GM12865 (cell line): ENCODE data around the gene KMT2D.

Experiments used
- DNase-seq: peaks from one replicate; pipeline ENCODE4 v3.0.0; 2010; ENCODE audit warnings: low read depth
- H3K4me3 ChIP-seq: 2 replicates; pipeline ENCODE4 v1.5.1; 2011; ENCODE audit warnings: mild to moderate bottlenecking, low read depth, low read length, control low read depth
- CTCF ChIP-seq: IDR thresholded peaks from 2 replicates; pipeline ENCODE4 v1.5.1; 2011; ENCODE audit warnings: low read length, control low read depth, low read depth, inconsistent platforms; ENCODE audit not compliant: insufficient read depth; ENCODE audit errors: missing control alignments

KMT2D gene

DNA sequence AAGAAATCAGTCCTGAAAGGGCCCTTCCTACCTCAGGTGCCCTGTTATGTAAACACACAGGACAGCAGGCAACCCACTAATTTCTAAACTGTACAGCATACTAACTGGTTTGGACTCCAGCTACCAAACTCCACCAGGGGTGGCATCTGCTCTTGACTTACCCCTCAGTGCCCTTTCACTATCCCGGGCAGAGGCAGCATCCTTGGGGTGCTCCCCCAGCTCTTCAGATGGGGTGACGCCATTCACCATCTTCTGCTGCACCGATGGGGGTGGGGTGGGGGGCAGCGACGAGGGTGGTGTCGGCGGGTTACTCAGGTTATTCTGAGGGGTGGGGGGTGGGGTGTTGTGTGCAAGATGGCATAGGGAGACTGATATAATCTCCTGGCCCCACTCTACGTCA, 30.5 kb downstream of the KMT2D start:
- no peak overlapping the region for H3K4me3 ChIP-seq
- DNase-seq, result no peak
- no peak for TF ChIP-seq CTCF

DNA sequence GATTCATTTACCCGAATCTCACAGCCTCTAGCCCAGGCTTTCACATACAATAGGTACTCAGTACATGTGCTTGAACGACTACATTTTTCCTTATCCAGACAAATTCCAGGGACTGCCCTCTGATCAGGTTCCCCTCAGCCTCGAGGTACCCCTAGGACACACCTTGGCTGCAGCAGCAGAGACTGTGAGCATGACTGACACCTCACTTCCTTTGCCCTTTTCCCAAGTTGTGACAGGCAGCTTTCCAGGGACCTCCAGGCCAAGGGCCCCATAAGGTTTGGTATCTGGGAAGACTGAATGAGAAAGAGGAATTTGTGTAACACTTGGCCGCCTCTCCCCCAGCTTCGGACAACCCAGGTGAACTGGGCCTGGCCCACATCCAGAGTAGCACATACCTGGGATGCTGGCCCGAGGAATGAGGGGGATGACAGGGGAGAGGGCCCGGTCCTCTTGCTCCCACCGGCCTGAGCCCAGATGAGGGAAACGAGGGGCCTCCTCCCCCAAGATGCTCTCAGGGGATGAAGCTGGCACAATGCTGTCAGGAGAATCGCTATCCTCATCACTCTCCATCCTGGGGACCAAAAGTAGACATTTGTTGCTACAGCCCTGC, 31.8 kb downstream of the KMT2D start:
- no peak overlapping the region for H3K4me3 ChIP-seq
- TF ChIP-seq CTCF, result no peak
- no peak for DNase-seq

DNA sequence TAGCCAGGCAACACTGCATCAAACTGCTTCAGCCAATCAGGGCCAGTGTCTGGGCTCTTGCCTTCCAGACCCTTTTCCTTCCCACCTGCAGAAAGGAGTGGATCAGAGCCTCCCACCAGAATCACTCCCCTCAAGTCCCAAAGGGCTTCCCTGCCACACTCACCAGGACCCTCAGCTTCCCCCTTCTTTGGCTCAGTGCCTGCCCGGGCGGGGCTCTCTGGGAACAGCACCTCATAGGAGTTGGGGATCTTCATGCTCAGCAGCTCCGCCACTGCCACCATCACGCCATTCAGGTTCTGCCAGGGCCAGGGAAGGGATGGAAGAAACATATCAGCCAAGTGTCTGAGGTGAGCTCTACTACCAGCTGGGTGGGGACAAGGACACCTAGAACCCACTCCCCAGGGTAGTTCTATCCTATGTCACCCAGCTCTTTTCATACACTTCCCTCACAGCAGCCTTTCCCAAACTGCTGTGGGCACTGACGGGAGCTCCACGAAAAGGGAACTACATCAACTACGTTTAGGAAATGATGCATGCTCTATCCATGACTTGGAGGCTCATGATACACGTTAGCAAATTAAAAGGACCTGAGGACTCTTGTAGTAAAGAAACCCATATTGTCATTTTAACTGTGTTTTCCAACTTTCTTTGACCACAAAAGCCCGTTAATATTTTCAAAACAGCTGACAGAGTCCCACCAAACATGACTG, 32.6 kb downstream of the KMT2D start:
- no peak for DNase-seq
- no peak overlapping the region for H3K4me3 ChIP-seq
- no peak for TF ChIP-seq CTCF

DNA sequence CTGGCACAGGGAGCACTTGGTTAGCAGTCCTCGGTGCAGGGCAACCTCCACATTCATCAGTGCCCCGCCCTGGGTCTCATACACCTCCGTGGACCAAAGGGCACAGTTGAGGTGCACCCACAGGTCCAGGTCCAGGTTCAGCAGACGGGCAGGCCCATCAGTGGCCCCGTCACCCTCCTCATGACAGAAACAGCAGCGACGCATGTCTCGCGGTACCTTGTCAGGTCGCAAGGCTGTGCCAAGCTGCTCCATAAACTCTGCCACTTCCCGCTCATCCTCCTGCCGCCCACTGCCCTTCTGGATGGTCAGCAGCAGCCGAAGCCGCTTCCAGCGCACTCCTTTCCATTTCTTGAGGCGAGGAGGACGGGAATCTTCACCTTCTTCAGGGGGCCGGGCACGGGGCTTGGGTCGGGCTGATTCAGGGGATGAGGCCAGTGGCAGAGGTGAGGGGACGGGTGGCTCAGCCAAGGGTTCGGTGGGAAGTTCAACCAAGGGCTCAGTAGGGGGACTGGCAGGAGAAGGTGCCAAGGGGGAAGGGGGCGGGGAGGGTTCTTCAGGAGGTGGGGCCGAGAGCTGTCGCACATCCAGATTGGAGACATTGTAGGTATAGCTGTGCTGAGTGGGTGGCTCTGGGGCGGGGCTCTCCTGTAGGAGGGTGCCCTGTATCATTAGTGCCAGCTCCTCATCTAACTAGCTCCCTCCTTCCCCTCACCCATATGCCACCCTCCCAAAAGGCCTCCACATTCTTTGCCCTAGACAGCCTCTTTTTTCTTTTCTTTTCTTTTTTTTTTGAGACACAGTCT, 33.7 kb downstream of the KMT2D start:
- H3K4me3 ChIP-seq, result no peak overlapping the region
- DNase-seq, result no peak
- TF ChIP-seq CTCF, result no peak

GRCh38 chr12:49026101-49026500, 34.5 kb downstream of the KMT2D start:
- no peak overlapping the region for H3K4me3 ChIP-seq
- no peak for DNase-seq
- no peak for TF ChIP-seq CTCF

GRCh38 chr12:49025463-49025862, 35.1 kb downstream of the KMT2D start:
- no peak overlapping the region for H3K4me3 ChIP-seq
- TF ChIP-seq CTCF, result no peak
- DNase-seq, result no peak
